Heart right ventricle (tissue), 16 donors: ENCODE data around the gene PNMA6E. TPM values are rescaled to one million over a fixed set of nuclear protein-coding genes. Genes with fewer than 3 reads are reported as not detected.

Experiments used
- ATAC-seq, 8 donors: fragments of 200-7000 bp; cut with Tn5 transposase; one replicate each; pipeline ENCODE4 v1.9.1; 2020; ENCODE audit warnings: mild to moderate bottlenecking in 8 of 8, moderate library complexity in 8 of 8, moderate number of reproducible peaks in 1 of 8
- DNase-seq, 2 donors: peaks; one replicate each; pipeline ENCODE4 v3.0.0-alpha.2; 2020
- H3K27ac ChIP-seq, 10 donors: fragments of 200-600 bp; sonication (generic) in 2 of 10; one replicate each; pipeline versions ENCODE4 v1.5.0 to v1.8.0; 2020 to 2022; ENCODE audit warnings: mild to moderate bottlenecking in 3 of 10
- H3K27me3 ChIP-seq, 7 donors: fragments of 200-600 bp; one replicate each; pipeline ENCODE4 v1.8.0; 2021 to 2022; ENCODE audit warnings: mild to moderate bottlenecking in 2 of 7
- H3K36me3 ChIP-seq, 9 donors: fragments of 200-600 bp; sonication (generic) in 1 of 9; one replicate each; pipeline versions ENCODE4 v1.5.0 to v1.8.0; 2020 to 2022; ENCODE audit warnings: mild to moderate bottlenecking in 2 of 9
- H3K4me1 ChIP-seq, 9 donors: fragments of 200-600 bp; sonication (generic) in 1 of 9; one replicate each; pipeline versions ENCODE4 v1.5.0 to v1.8.0; 2020 to 2022; ENCODE audit warnings: mild to moderate bottlenecking in 4 of 9
- H3K4me3 ChIP-seq, 10 donors: fragments of 200-600 bp; sonication (generic) in 2 of 10; one replicate each; pipeline versions ENCODE4 v1.5.0 to v1.8.0; 2020 to 2022; ENCODE audit warnings: mild to moderate bottlenecking in 7 of 10, moderate library complexity in 2 of 10
- H3K9me3 ChIP-seq, 11 donors: fragments of 200-600 bp in 10 of 11; sonication (generic) in 2 of 11; one replicate each; pipeline versions ENCODE4 v1.5.0 to v1.8.0; 2013 to 2022; ENCODE audit warnings: mild to moderate bottlenecking in 2 of 11, control low read depth in 1 of 11, moderate library complexity in 1 of 11
- WGBS, 2 donors: extraction: QIAGEN DNeasy Blood & Tissue Kit; methylation state at CpG; one replicate each; pipeline ENCODE4 v1.1.7; 2013; ENCODE audit warnings: inconsistent platforms in 1 of 2; 5-methylcytosine and 5-hydroxymethylcytosine counted together
- intact Hi-C, 10 donors: fragments of 100-400 bp; cut with DNase I; formaldehyde crosslinking; loops; one replicate each; pipeline versions ENCODE4 v1.11.1 to v1.14.2; 2022
- polyA plus RNA-seq, 2 donors: library from polyadenylated mRNA; stranded (reverse); fragments of 200-250 nt; gene quantifications; one replicate each; pipeline ENCODE4 v1.2.3, GENCODE V29; 2013
- total RNA-seq, 10 donors: library from RNA; stranded (reverse); fragmentation: NEBNext Ultra II Directional in 3 of 10; extraction: Animal tissue kit (Norgen Biotek cat#: 25700) in 3 of 10; gene quantifications; one replicate each; pipeline versions ENCODE4 v1.2.1 to v1.2.4, GENCODE V29; 2021 to 2023
- TF ChIP-seq, protein P1 (sequence below), 9 donors: fragments of 200-600 bp; sonication (generic) in 2 of 9; IDR thresholded peaks; one replicate each; pipeline versions ENCODE4 v1.5.0 to v1.8.0; 2021 to 2022; ENCODE audit warnings: antibody characterized with exemption in 9 of 9, mild to moderate bottlenecking in 5 of 9, moderate library complexity in 1 of 9
- donor health status: Arrhythmogenic right ventricular cardiomyopathy.
- donor health status: ischemic (EF 13 %, LVEDD 7.1; RV severe dilation, severe dysfunction).
- donor health status: healthy with polysubstance abuse.
- donor health status: DM: no; HTN: yes; CAD: no.
- donor health status: DM: no; HTN: no; CAD: no.
- donor health status: ischemic (EF 25% LVEDD 6.9; RV normal size, moderate dysfunction).
- donor health status: ischemic (EF 25% LVEDD 5.7; RV mildly dilated, moderate dysfunction).
- donor health status: healthy.
- donor health status: DM: yes; HTN: yes; CAD: no.
- donor health status: Ischemic cardiomyopathy.
- donor health status: ischemic (EF 35%, LVEDD 5.7; RV mildly dilated, moderate dysfunction).
- donor health status: nonischemic (EF 11% LVEDD 7.7; RV severe dilation, severe dysfunction).
- donor health status: DM: yes; HTN: yes; CAD: no.
- donor health status: PGD.
- donor health status: ischemic (EF 29% LVEDD 5.4; RV normal size, mild dysfunction).
- donor health status: nonischemic (EF 23%, LVEDD 6.1; RV moderate dilation, normal function).

Gene PNMA6E
- total and polyA plus RNA-seq, 12 donors, result not detected

DNA sequence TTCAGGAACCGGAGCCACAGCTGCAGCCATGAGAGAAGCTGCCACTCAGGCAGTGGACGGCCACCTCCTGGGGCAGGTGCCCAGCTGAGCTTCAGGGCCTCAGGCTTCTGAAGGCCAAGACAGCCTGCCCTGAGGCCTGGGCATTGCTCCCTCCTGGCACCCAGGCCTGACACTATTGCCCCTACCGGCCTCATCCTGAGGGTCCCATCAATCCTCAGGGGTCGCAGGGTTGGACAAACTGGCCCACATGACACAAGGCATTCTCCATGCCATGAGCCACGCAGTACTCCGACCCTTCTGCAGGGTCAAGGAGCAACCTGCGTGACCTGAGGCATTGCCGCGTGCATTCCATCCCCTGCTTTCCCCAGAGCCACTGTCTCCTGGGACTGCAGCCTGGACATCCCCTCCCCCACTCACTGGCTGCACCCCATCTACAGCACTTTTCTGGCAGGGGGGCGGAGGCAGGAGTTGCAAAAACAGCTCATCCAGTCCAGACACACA lies 7.1 kb upstream of the PNMA6E start:
- DNase-seq, result no peak
- intact Hi-C loops, result no loop called here
- H3K27me3 ChIP-seq, result peaks cover 0 to 9% (median 0%) of the 10 kb centered on the region in 7 donors
- no peak overlapping the region for H3K27ac ChIP-seq
- H3K4me1 ChIP-seq, result peaks cover 0 to 9% (median 0%) of the 10 kb centered on the region in 9 donors
- no peaks in the 10 kb centered on the region for H3K36me3 ChIP-seq
- H3K9me3 ChIP-seq, result no peaks in the 10 kb centered on the region
- 84 to 87% methylated on average over 9 to 10 of the region's 10 CpGs for WGBS, 2 donors
- no peak for ATAC-seq
- H3K4me3 ChIP-seq, result no peak overlapping the region
- TF ChIP-seq, protein P1, sequence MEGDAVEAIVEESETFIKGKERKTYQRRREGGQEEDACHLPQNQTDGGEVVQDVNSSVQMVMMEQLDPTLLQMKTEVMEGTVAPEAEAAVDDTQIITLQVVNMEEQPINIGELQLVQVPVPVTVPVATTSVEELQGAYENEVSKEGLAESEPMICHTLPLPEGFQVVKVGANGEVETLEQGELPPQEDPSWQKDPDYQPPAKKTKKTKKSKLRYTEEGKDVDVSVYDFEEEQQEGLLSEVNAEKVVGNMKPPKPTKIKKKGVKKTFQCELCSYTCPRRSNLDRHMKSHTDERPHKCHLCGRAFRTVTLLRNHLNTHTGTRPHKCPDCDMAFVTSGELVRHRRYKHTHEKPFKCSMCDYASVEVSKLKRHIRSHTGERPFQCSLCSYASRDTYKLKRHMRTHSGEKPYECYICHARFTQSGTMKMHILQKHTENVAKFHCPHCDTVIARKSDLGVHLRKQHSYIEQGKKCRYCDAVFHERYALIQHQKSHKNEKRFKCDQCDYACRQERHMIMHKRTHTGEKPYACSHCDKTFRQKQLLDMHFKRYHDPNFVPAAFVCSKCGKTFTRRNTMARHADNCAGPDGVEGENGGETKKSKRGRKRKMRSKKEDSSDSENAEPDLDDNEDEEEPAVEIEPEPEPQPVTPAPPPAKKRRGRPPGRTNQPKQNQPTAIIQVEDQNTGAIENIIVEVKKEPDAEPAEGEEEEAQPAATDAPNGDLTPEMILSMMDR (IDR thresholded peaks at IDR 0.05), result no peak

GRCh38 chrX:153407736-153408135 lies 6.6 kb upstream of the PNMA6E start:
- peaks cover 0 to 9% (median 0%) of the 10 kb centered on the region in 9 donors for H3K4me1 ChIP-seq
- intact Hi-C loops, result no loop called here
- ATAC-seq, result no peak
- H3K4me3 ChIP-seq, result no peak overlapping the region
- DNase-seq, result no peak
- no peaks in the 10 kb centered on the region for H3K9me3 ChIP-seq
- H3K27ac ChIP-seq, result no peak overlapping the region
- H3K36me3 ChIP-seq, result no peaks in the 10 kb centered on the region
- WGBS, 2 donors, result 38 to 48% methylated on average over 1 to 3 of the region's 3 CpGs
- TF ChIP-seq, protein P1 (IDR thresholded peaks at IDR 0.05), result no peak
- H3K27me3 ChIP-seq, result peaks cover 0 to 6% (median 0%) of the 10 kb centered on the region in 7 donors

DNA sequence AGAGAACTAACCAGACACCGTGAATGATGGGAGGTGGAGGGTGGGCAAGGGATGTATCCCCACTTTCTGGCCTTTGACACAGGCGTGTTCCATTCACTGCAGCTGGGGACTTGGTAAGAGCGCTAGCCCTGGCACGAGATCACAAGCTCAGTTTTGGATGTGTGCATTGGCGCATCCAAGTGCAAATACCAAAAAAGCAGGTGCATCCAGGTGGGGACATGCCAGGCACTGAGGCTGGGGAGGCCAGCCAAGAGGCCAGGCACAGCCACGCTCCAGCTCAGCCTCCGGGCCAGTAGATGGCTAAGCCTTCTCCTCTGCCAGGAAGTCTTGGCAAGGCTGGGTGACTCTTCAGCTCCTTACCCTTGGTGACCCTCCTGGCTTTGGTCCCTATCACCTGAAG lies 5.8 kb upstream of the PNMA6E start:
- no peak overlapping the region for H3K27ac ChIP-seq
- H3K36me3 ChIP-seq, result no peaks in the 10 kb centered on the region
- peaks cover 0 to 3% (median 0%) of the 10 kb centered on the region in 9 donors for H3K4me1 ChIP-seq
- 91 to 99% methylated on average over 7 of the region's 7 CpGs for WGBS, 2 donors
- TF ChIP-seq, protein P1 (IDR thresholded peaks at IDR 0.05), result no peak
- H3K9me3 ChIP-seq, result peaks cover 0 to 2% (median 0%) of the 10 kb centered on the region in 11 donors
- intact Hi-C loops, result no loop called here
- ATAC-seq, result no peak
- peaks cover 0 to 5% (median 0%) of the 10 kb centered on the region in 7 donors for H3K27me3 ChIP-seq
- no peak overlapping the region for H3K4me3 ChIP-seq
- DNase-seq, result no peak

- intact Hi-C loops, result no loop called here
- DNase-seq, result no peak
These were observed 4.9 kb upstream of the PNMA6E start for GRCh38 chrX:153406011-153406410.

More at GRCh38 chrX:153406011-153406410, 4.9 kb upstream of the PNMA6E start:
- H3K27ac ChIP-seq, result no peak overlapping the region
- no peaks in the 10 kb centered on the region for H3K4me1 ChIP-seq
- no peak overlapping the region for H3K4me3 ChIP-seq
- TF ChIP-seq, protein P1 (IDR thresholded peaks at IDR 0.05), result no peak
- H3K27me3 ChIP-seq, result no peaks in the 10 kb centered on the region
- no peak for ATAC-seq
- 91 to 94% methylated on average over 8 to 9 of the region's 9 CpGs for WGBS, 2 donors
- H3K9me3 ChIP-seq, result peaks cover 0 to 10% (median 0%) of the 10 kb centered on the region in 11 donors
- H3K36me3 ChIP-seq, result no peaks in the 10 kb centered on the region
